Left kidney (tissue), 2 donors: ENCODE results near the gene GPATCH8. TPM values are rescaled to one million over a fixed set of nuclear protein-coding genes. Genes with fewer than 3 reads are reported as not detected.
"Not testable (repeated sequence)": the region's sequence is repeated elsewhere in the genome, so short reads cannot be mapped to it uniquely, and the experiment has no call there.

ENCODE experiments used
- DNase-seq: peaks from one replicate; pipeline ENCODE4 v3.0.0-alpha.2; 2013
- polyA plus RNA-seq: library from polyadenylated mRNA; unstranded; fragments of 120-200 nt; gene quantifications from one replicate; pipeline ENCODE4 v1.2.1, GENCODE V29; 2013; ENCODE audit not compliant: insufficient read length

The GPATCH8 gene
- polyA plus RNA-seq, 1 donor, result 65.1 TPM

- DNase-seq, result no peak
Observed at GRCh38 chr17:44398692-44399691, 104.2 kb downstream of the GPATCH8 start.

- DNase-seq, result no peak
Observed at GRCh38 chr17:44397479-44398440, 105.4 kb downstream of the GPATCH8 start.

GRCh38 chr17:44396946-44397345 lies 106.3 kb downstream of the GPATCH8 start:
- DNase-seq, result no peak

DNA sequence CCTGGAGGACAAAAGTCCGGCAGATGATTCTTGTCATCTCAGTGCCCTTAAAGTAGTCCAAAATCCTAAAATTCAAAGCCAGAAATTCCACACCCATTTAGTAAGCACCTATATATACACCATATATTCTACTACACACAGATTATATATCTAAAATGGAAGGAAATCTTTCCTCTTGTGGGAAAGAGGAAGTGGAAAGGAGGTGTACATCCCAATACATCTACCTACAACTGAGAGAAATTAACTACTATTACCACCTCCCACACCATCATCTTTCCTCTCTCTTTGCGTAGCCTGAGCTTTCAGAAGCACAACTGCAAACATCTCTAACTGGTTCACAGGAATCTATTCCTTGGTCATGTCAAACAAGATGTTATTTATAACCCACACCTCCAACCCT lies 108.4 kb downstream of the GPATCH8 start:
- no peak for DNase-seq

- not testable (repeated sequence) for DNase-seq
Observed at GRCh38 chr17:44394112-44394511, 109.1 kb downstream of the GPATCH8 start.

- no peak for DNase-seq
Observed at GRCh38 chr17:44390250-44390870, 112.8 kb downstream of the GPATCH8 start.

- no peak for DNase-seq
Observed at GRCh38 chr17:44389723-44390202, 113.4 kb downstream of the GPATCH8 start.

DNA sequence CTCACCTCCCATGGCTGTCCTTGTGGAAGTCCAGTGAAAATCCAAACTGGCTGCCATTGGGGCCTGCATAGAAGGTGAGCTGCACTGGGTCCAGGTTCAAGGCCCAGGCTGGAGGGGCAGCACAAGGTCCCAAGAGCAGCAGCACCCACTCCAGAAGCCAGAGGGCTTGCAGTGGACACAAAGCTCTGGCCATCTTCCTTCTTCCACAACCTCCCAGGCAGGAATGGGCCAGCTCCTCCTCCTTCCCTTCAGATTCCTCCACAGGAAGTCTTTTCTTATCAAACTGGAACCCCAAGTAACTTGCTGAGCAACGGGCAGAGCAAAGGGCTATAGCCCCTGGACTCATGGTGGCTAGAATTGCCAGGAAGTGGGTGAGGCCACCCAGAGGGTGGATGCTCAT lies 113.9 kb downstream of the GPATCH8 start, which contains the start of gene ITGA2B:
TSS of gene ITGA2B (minus strand) at position 369 of the 400 bp plus-strand sequence. CDS start at position 193, 176 bp downstream.
- no peak for DNase-seq

- no peak for DNase-seq
Observed at GRCh38 chr17:44387804-44388203, 115.4 kb downstream of the GPATCH8 start.

GRCh38 chr17:44386182-44386525 lies 117.1 kb downstream of the GPATCH8 start:
- no peak for DNase-seq

- DNase-seq, result no peak
Observed at GRCh38 chr17:44385287-44386181, 117.7 kb downstream of the GPATCH8 start.

DNA sequence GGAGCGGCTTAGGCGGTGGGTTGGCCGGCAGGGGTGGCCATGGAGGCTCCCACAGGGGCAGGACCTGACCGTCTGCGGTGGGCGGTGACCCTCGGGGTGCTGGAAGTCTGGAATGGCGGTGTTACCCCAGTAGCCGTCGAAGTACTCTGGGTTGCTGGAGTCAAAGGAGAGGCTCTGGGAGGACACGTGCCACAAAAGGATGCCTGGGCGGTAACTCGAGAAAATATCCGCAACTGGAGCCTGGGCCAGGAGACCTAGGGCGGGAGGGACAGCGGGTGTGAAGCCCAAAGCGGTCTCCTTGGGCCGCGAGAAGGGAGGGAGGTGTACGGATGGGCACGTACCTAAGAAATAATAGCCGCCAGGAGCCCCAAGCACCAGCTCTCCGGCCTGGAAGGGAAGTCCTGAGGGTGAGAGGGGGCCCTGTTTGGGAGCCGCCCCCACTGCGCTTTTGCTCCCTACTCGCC lies 118.4 kb downstream of the GPATCH8 start:
- DNase-seq, result no peak

DNA sequence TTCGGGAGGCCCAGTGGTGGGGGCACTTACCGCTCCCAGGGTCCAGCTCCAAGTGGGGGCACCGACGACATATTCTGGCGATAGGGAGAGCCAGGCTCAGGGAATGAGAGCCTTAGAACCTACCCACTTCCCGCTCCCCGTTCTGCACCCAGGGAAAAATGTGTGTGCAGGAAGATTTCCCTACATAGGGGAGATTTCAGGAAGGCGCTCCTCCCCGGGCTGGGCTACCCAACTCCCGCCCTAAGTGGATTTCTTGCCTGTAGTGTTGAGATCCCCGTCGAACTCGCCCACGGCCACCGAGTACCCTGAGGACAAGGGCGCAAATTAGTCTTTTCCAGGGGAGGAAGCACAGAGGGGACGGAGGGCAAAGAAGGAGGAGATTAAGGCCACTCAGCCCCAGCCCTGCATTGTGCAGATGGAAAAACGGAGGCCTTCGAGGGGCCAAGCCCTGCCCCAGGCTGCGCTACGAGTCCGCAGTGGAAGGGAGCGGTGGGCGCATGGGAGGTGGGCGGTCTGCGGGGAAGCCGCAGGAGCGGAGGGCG lies 118.9 kb downstream of the GPATCH8 start:
- no peak for DNase-seq

- DNase-seq, result no peak
Observed at GRCh38 chr17:44383861-44384260, 119.3 kb downstream of the GPATCH8 start.

DNA sequence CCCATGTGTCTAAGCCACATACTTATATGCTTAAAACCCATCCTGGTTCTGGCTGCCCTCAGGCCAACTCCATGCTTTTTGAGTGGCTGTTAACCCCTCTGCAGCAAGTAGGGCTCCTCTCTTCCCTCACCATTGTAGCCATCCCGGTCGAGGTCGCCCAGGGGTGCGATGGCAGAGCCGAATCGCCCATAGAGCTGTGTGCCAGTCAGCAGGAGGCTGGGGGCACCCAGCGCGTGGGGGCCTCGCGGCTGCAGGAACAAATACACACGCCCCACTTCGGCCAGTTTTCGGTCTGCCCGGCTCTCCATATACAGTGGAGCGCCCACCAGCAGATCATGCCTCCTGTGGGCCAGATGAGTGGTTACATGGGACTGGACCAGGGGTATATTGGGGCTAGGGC lies 119.8 kb downstream of the GPATCH8 start:
- no peak for DNase-seq

- no peak for DNase-seq
Observed at GRCh38 chr17:44382917-44383316, 120.3 kb downstream of the GPATCH8 start.

- no peak for DNase-seq
Observed at GRCh38 chr17:44381810-44382305, 121.3 kb downstream of the GPATCH8 start.

GRCh38 chr17:44380767-44381166 lies 122.4 kb downstream of the GPATCH8 start:
- no peak for DNase-seq

DNA sequence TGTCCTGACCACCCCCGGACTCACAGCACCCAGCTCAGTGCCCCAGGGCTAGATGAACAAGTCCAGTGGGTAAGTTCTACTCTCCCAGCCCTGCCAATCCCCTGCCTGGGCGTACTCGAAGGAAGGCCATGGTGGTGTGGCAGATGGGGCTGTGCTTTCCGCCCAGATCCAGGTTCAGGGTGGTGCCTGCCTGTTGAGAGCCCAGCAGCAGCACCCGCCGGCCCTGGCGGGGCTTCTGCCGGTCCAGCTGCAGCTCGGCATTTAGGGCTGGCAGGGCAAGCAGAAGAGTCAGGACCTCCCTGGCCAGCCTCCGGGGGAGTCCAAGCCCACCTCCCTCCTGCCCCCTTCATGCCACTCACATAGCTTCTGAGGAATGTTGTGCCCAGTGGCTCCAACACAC lies 123.3 kb downstream of the GPATCH8 start:
- no peak for DNase-seq

DNA sequence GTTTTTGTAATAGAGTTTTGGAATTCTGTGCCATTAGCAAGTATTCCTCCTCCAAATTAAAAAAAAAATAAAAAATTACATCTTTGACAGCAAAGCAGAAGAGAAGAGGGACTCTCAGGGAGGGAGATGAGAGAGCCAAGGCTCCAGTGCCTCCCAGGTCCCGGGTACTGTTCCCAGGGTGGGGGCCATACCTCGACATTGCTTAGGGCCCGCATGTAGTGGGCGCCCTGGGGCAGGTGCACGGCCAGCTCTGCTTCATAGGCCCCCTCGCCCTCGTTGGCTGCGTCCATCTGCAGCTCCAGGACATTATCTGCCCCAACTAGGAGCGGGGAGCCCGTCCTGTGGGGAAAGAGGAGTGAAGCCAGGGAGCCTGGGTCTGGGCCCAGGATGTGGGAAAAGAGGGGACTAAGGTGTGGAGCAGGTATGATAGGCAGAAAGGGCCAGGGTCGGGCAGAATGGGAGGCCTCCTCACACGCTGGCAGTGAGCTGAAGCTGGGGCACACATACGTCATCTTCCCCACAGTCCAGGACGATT lies 125.0 kb downstream of the GPATCH8 start:
- DNase-seq, result no peak
